Right lobe of liver (tissue), 4 donors: Measurements from ENCODE around the gene NEGR1.

Source experiments
- POLR2A ChIP-seq: fragments of 450-650 bp; IDR thresholded peaks from one replicate; pipeline ENCODE4 v1.6.1; 2017; ENCODE audit warnings: antibody characterized with exemption, mild to moderate bottlenecking
- TF ChIP-seq, protein P1 (sequence below), 4 donors: fragments of 200-600 bp in 3 of 4; fragments of 450-650 bp in 1 of 4; IDR thresholded peaks; one replicate each; pipeline versions ENCODE4 v1.5.1 to v1.8.0; 2016 to 2022; ENCODE audit warnings: antibody characterized with exemption in 4 of 4, mild to moderate bottlenecking in 2 of 4
- donor health status: DM: no; HTN: no; CAD: no.
- donor health status: DM: no; HTN: no; CAD: no.
- donor health status: DM: no; HTN: yes; CAD: no.

DNA sequence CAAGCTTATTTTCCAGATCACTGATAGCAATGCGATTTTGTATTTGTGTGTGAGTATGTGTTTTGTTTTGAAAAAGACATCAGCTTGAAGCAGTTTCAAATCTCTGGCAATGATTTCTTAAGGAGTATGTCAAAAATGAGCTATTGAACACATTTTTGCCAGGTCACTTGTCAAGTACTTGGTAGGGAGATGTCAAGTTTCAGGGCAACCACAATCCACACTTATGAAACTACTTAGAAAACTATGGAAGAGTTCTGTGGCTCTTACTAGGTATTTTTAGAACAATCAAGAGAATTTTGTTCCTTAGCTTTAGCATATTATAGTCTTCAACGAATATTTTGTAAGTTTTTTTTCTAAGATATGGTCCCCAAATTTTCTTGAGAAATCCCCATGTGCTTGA, 882.7 kb downstream of the NEGR1 start:
- TF ChIP-seq, protein P1, sequence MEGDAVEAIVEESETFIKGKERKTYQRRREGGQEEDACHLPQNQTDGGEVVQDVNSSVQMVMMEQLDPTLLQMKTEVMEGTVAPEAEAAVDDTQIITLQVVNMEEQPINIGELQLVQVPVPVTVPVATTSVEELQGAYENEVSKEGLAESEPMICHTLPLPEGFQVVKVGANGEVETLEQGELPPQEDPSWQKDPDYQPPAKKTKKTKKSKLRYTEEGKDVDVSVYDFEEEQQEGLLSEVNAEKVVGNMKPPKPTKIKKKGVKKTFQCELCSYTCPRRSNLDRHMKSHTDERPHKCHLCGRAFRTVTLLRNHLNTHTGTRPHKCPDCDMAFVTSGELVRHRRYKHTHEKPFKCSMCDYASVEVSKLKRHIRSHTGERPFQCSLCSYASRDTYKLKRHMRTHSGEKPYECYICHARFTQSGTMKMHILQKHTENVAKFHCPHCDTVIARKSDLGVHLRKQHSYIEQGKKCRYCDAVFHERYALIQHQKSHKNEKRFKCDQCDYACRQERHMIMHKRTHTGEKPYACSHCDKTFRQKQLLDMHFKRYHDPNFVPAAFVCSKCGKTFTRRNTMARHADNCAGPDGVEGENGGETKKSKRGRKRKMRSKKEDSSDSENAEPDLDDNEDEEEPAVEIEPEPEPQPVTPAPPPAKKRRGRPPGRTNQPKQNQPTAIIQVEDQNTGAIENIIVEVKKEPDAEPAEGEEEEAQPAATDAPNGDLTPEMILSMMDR (IDR thresholded peaks at IDR 0.05): no peak
- TF ChIP-seq POLR2A: no peak
